ENCODE data around the gene DCAF15.

DNA sequence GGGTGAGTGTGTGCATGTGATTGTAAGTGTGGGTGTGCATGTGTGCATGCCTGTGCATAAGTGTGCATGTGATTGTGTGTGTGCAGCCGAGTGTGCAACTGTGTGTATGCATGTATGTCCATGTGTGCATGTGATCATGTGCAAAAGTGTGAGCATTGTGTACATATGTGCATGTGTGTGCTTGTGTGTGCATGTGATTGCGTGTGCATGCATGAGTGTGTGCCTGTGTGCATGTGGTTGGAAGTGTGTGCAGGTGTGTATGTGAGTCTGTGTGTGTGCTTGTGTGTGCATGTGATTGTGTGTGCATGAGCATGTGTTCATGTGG lies 17.6 kb upstream of the DCAF15 start:
- no peak for TF ChIP-seq CTCF (IDR thresholded peaks at IDR 0.05)
- no peak for TF ChIP-seq POLR2A (IDR thresholded peaks at IDR 0.05)

Measured in esophagus squamous epithelium (tissue), 4 donors.